Stimulated activated CD8-positive, alpha-beta memory T cell treated with anti-CD3 and anti-CD28 coated beads, Interleukin-2, amount 100 ng/mL, for 1 hour (primary cell): Measurements from ENCODE around the gene KIAA0232.
"Not testable (repeated sequence)": the region's sequence is repeated elsewhere in the genome, so short reads cannot be mapped to it uniquely, and the experiment has no call there.

ENCODE experiments used
- DNase-seq, 2 donors: peaks; one replicate each; pipeline ENCODE4 v3.0.0-alpha.2; 2020; ENCODE audit warnings: low read depth in 2 of 2

The KIAA0232 gene

DNA sequence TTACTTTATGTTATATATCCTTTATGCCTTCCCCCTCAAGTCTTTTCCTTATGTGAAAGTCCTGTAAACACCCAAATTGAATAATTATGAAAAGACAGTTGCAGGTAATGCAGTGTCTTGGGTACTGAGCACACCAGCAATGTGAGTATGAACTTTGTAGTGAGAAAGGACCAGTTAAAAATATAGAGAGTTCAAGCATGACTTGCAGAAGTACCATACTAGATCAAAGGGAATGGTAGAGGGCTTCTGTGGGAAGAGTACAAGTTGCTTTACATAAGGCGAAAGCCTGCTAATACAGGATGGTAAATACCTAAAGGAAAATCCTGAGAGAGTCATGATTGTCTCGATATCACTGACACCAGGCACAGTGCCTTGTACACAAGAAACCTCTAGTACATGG is 25.7 kb downstream of the KIAA0232 start:
- DNase-seq, result no peak

DNA sequence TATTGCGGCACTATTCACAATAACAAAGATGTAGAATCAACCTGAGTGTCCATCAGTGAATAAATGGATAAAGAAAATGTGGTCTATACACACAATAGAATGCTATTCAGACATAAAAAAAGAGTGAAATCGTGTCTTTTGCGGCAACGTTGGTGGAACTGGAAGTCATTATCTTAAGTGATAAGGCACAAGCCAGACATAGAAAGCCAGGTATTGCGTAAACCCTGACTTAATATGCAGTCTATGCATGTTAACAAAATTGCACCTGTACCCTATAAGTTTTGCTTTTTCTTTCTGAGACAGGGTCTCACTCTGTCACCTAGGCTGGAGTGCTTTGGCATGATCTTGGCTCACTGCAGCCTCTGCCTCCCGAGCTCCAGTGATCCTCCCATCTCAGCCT is 28.6 kb downstream of the KIAA0232 start:
- no peak for DNase-seq

DNA sequence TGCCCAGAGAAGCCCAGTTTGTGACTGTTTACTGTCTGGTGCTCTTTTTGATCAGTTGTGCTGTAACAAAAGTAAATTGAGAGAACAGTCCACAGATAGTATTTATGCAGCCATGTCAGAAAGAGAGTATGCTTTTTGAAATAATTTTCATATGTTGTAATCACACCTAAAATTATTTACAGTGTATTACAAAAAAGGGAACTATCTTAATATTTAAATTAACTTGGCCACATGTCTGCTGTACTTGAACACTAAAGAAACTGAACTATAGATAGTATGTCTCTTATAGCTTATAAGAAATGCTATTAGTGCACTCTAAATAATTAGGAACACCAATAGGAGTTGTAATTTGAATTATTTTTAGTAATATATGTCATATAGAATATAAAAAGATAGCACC is 30.2 kb downstream of the KIAA0232 start:
- no peak for DNase-seq

DNA sequence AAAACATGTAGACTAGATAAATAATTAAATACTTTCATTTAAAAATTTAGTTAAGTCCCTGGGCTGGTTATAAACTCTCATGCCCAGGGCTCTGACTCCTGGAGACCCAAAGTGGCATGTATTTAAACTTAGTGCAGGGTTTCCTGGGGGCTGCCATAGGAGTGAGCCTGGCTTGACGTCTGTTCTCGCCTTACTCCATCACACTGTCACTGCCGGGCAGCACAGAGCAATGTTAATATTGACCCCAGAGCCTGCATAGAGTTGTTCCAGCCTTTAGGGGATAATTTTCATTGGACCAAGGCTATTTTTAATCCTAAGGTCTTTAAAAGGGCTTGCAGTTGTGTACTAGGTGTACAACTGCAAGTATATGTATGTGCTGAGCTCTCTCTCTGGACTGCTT is 31.2 kb downstream of the KIAA0232 start:
- no peak for DNase-seq

DNA sequence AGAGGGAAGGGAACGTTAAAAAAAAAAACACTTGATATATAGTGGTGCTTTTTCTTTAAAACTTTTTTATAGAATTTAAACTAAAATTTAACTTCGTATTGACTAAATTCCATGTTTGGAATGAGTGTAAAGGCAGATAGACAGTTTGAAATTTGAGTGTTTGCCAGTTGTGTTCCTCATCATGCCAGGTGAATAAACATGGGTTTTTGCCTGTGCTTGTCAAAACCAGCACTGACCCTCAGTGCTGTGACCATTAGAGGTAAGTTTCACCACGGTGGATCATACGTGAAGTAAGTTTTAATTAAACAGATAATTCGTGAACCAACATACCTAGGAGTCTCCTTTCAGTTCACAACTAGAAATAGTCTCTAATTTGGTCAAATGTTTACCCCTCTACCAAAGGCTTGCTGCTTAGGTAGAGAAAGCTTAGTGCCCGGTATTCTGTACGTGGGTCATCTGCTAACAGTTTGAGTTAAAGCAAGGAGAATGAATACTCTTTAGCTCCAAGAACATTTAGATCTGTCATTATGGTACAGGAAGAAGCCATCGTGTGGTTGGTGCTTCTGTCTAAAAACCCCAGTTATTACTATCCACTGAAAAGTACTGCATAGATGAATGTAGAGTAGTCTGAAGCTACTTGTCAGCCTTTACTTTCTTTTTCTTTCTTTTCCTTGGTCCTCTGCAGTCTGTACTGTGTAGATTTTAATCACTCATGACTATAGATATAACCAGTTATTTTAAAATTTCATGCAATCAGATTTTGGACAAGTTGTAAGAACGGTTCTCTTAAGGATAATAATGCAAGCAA is 32.7 kb downstream of the KIAA0232 start:
- DNase-seq, result no peak

DNA sequence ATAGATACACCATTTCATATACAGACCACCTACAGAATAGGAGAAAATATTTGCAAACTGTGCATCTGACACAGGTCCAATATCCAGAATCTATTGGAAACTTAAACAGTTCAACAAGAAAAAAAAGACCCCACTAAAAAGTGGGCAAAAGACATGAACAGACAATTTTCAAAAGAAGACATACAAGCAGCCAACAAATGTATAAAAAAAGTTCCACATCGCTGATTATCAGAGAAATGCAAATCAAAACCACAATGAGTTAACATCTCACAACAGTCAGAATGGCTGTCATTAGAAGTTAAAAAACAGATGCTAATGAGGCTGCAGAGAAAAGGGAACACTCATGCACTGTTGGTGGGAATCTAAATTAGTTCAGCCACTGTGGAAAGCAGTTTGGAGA is 36.8 kb downstream of the KIAA0232 start:
- DNase-seq, result no peak

DNA sequence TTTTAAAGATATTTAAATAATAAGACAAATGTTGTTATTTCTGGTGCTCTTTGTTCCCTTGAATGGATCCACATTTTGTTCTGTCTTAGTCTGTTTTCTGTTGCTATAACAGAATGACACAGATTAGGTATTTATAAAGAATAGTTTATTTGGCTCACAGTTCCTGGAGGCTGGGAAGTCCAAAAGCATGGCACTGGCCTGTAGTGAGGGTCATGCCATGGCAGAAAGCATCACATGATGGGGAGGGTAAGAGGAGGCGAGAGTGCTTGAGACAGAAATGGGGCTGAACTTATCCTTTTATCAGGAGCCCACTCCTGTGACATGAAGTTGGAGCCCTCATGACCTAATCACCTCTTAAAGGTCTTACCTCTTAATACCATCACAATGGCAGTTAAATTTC is 38.2 kb downstream of the KIAA0232 start:
- DNase-seq, result no peak

DNA sequence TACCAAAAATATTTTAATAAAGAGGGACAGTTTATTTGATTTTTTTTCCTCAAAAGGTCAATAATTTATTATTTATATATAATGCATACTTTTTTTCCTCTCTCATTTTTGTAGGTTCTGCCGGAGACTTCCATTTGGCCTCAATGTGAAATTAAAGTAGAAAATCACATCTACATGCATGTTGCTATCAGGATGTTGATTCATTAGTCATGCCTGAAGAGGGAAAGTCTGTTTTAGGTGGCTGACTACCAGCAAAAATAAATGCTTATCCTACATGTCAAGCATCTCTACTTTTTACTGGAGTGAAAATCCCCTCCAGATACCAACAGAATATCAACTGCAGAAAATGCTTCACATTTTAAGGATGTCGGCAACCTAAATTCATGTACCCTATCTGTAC is 41.5 kb downstream of the KIAA0232 start:
- DNase-seq, result no peak

DNA sequence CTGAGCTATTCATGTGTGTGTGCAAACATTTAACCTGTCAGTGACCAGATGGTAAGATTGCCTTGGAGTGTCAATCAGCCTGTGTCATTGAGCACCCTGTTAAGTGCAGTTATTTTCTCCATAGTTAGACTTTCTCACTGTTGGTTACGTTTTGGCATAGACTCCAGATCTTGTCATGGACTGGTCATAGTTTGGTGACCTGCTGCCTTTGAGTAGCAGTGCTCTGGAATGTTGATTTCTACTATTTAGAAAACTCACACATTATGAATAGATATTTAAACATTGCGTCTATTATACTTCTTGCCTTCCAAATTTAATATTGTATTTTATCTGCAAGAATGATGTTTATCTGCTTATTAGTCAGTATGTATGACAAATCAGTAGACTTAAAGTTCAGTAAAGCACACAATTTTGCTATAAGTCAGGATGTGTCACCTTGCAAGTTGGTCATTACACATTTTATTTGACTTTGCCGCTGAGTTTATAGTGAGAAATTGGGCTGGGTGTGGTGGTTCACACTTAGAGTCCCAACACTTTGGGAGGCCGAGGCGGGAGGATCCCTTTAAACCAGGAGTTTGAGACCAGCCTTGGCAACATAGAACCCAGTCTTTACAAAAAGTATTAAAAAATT is 42.4 kb downstream of the KIAA0232 start:
- no peak for DNase-seq

DNA sequence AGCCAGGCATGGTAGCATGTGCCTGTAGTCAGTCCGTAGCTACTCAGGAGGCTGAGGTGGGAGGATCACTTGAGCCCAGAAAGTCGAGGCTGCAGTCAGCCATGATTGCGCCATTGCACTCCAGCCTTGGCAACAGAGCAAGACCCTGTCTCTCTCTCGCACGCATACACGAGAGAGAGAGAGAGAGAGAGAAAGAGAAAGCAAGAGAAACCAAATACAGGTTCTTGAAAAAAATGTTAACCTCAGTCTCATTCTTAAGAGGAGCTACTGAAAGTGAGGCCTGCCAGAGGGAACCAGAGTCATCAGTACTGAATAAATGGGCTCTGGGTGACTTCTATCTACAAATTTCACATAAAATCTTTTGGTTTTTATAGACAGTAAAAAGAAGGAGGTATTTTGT is 42.9 kb downstream of the KIAA0232 start:
- no peak for DNase-seq

DNA sequence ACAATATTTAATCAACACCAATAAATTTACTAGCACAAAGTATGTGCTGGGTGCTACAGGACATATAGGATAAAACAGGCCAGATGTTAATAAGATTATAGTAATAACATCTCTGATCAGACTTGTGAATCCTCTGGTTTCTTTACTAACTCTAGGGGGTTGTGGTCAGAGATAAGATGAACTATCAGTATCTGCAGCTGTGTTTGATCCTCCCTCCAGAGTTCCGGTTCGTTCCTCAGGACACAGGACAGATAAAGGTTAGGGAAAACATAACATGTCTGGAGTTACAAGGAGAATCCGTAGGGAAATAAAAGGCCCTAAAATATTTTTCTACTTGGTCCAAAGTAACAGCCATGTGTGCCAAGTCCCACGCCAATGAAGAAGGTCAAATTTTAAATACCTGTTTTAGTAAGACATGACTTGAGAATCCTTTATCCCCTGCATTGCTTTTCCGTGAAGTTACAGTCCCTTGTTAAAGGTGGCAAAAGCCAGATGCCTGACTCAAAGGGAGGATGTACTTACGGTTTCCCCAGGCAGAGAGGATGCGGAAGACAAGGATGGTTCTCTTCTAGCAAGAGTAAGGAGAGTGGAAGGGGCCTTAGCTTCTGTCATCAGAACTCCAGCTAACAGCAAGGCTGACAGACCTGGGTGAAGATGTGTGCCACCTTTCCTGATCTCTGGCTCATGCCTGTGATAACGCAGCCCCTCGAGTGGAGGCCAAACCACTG is 44.4 kb downstream of the KIAA0232 start:
- DNase-seq, result no peak

DNA sequence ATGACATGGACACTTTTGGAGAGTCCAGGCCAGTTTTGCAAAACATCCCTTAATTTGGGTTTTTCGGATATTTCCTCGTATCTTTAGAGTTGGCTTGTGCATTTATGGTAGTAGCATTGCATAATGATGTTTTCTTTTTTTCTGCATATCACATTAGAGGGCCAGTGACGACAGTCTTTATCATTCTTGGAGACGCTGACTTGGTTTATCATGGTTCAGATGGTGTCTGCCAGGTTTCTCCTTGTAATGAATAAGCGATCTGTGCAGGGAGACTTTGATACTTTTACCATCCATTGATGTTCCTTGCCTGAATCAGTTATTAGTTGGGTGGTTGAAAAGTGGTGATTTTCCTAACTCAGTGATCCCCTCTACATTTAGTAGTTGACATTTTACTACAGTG is 46.6 kb downstream of the KIAA0232 start:
- DNase-seq, result no peak

DNA sequence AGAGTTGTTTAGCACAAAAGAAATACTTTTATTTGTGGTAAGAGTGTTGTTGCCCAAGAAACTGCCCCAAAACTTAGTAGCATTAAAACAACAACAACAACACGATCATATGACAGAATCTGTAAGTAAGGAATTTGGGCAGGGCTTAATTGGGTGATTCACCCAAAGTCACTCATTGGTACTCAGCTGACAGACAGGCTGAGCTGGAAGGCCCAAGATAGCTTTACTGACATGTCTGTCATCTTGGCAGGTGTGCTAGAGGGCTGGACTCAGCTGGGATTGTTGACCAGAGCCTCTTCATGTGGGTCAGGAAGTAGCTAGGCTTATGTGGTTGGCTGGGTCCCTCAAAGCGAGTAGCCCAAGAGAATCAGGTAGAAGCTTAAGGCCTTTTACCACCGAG is 52.3 kb downstream of the KIAA0232 start:
- no peak for DNase-seq

DNA sequence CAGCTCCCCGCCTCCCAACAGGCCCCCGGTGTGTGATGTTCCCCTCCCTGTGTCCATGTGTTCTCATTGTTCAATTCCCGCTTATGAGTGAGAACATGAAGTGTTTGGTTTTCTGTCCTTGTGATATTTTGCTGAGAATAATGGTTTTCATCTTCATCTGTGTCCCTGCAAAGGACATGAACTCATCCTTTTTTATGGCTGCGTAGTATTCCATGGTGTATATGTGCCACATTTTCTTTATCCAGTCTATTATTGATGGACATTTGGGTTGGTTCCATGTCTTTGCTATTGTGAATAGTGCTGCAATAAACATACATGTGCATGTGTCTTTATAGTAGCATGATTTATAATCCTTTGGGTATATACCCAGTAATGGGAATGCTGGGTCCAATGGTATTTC is 53.1 kb downstream of the KIAA0232 start:
- not testable (repeated sequence) for DNase-seq

DNA sequence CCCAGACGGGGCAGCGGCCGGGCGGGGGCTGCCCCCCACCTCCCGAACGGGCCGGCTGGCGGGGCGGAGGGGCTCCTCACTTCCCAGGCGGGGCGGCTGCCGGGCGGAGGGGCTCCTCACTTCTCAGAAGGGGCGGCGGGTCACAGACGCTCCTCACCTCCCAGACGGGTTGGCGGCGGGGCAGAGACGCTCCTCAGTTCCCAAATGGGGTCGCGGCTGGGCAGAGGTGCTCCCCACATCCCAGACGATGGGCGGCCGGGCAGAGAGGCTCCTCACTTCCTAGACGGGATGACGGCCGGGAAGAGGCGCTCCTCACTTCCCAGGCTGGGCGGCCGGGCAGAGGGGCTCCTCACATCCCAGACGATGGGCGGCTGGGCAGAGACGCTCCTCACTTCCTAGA is 54.6 kb downstream of the KIAA0232 start:
- DNase-seq, result not testable (repeated sequence)

DNA sequence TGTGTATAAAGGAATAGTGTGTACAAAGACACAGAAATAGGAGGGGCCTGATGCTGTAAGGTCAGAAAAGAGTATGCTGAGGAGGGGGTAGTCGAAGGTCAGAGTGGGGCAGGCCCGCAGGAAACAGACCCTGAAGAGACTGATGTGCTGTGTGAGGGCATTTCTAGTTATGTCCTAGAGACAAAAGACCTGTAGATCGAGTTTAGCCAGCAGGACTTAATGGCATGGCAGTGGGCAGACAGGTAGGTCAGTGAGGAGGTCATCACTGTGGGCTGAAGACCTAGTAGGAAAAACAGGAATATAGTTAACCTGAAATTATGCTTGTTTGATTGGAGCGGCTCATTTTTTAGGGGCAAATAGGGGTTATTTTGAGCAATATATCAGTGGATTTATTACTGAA is 57.1 kb downstream of the KIAA0232 start:
- DNase-seq, result no peak

DNA sequence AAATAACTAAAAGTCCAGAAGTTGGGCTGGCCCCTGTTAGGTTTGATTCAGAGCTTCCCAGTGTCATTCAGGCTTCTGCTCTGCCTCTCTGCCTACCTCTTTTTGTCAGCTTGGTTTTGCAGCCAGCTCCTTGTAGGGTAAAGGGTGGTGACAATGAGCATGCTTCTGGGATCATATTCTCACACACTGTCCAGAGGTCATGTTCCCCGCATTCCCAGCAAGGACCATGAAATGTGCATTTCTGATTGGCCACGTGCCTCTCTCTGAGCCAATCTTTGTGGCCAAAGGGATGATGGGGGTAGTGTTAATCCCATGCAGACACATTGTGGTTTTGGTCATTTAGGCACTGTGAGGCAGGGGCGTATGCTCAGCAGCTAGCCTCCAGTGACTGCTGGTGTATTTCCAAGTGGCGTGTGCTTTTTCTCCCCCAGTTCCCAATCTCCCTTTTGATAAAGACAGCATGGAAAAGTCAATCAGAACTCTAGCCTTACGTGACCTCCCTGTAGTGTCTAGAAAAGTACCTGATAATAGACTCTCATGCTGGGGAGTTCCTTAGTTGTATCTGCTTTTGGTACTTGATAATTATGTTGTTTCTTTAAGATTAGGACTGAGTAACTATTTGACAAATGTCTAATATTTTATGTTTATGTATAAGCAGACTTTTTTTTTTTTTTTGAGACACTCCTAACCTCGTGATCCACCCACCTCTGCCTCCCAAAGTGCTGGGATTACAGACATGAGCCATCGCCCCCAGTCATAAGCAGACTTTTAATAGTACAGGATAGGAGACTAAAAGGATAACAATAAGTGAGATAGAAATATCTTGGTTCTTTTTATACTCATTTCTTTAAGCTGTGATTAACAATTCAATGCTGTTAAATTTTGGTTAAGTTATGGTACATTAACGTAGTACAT is 57.8 kb downstream of the KIAA0232 start:
- DNase-seq, result no peak

DNA sequence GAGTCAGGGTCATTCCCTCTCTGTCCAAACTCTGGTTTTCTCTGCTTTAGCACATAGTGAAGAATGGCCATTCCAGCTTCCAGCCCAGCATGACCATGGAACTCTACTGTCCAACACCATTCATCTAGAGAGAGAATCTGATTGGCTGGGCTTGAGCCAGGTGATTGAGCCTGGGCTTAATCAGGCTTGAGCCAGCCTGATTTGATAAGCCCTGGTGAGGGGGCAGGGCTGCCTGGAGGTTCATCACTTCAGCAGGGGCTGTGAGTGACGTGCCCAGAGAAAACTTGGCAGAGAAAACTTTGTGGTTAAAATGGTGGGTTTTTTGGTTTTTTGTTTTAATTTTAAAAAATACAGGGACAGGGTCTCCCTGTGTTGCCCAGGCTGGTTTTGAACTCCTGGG is 62.5 kb downstream of the KIAA0232 start:
- no peak for DNase-seq

DNA sequence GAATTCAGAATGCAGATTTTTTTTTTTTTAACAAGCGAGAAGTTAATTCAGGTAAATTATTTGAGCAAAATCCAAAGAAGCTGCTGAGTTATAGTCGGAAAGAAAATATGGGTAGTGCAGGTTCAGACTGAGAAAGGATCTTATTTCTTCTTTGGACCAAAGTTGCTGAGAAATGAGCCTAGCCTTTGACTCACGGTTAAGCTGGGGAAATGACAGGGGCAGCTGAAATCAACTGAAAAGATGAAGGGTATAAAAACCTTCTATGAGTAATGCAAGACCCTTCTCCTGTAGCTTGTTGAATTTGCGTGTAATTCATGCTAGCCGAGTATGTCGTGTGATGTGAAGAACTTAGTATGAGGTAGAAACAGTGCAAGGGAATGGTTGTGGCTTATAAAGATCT is 63.0 kb downstream of the KIAA0232 start:
- no peak for DNase-seq

DNA sequence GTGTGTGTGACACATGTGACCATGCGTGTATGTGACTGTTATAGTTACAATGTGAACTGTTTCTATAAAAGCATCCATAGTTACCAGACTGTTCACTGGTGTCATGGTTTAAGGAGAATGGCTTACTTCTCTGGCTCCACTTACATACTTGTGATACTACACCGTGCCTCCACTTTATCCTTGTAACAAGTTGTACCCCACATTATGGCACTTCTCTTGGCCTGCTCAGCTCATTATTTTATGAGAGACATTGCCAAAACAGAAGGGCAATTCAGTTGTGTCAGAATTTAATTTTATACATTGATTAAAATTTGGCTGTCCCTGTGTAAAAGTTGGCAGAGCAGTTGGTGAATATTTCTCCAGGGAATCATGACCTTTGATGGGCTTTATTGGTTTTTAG is 64.7 kb downstream of the KIAA0232 start:
- DNase-seq, result no peak

DNA sequence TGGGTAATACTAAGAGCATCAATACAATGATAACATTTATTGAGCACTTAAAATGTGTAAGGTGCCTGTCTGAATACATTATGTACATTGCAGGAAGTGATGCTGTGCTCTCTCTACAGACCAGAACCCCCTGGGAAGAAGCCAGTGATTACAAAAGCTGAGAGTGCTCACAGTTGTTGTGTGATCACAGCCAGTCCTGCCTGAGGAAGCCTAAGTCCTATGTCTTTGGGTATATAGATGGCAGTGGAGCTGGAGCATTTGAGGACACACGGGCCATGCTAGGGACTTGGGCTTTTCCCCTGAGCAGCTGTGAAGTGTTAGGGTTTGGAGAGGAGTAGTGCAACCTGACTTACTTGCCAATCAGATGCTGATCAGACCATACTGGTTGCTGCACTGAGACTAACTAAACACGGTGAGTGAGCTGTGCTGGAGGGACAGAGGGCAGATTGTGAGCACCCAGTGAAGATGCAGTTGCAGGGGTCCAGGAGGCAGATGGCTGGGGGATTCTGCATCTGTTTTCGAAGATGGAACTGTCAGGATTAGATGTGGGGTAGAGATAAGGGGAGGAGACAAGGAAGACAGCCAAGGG is 66.3 kb downstream of the KIAA0232 start:
- no peak for DNase-seq

DNA sequence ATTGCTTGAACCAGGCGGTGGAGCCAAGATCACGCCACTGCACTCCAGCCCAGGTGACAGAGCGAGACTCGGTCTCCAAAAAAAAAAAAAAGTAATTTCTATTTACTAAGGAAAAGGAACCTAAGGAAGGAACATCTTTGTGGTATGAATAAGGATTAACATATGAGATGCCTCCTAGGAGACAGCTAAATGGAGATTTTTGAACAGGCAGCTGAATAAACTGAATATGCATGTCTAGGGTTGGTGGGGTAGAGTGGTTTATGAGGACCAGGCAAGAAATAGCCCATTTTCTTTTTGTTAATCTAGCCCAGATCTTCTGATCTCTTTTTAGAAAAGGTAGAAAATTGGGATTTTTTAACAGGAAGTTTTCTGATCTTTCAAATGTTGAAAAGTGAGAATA is 67.2 kb downstream of the KIAA0232 start:
- DNase-seq, result no peak
